SK-N-SH (cell line): ENCODE measurements around the gene TAS2R46. TPM values are rescaled to one million over a fixed set of nuclear protein-coding genes. Genes with fewer than 3 reads are reported as not detected.

Experiments
- CTCF ChIA-PET: fragments of 300-600, 350-600 bp; formaldehyde crosslinking; extraction: SDS; loops from one replicate; lab custom pipeline; 2021; lab: Yijun Ruan, JAX
- POLR2A ChIA-PET: fragments of 350-600 bp; sonication (Branson Sonifier 250); formaldehyde crosslinking; extraction: SDS; loops from one replicate; lab custom pipeline; 2020; ENCODE audit warnings: antibody characterized with exemption, inconsistent platforms; lab: Yijun Ruan, JAX
- DNase-seq: peaks from one replicate; pipeline ENCODE4 v3.0.0; 2012
- H2AFZ ChIP-seq: fragments of 200-600 bp; sonication (generic); 2 replicates; pipeline ENCODE4 v1.8.1; 2016; ENCODE audit warnings: antibody characterized with exemption, mild to moderate bottlenecking, low read depth
- H3F3A ChIP-seq: fragments of 200-600 bp; sonication (generic); replicated peaks from 2 replicates; pipeline ENCODE3; 2016; ENCODE audit warnings: antibody characterized with exemption, mild to moderate bottlenecking; ENCODE audit not compliant: insufficient read depth
- H3K27ac ChIP-seq, 2 experiments: fragments of 200-500 bp in 1 of 2; fragments of 200-600 bp in 1 of 2; sonication (Bioruptor generic) in 1 of 2; sonication (generic), shearing (Covaris generic) in 1 of 2; 2 replicates each; pipeline versions ENCODE4 v1.5.1 to v1.6.1; 2014 to 2016; ENCODE audit warnings: low read depth in 2 of 2, inconsistent platforms in 1 of 2, low read length in 1 of 2, mild to moderate bottlenecking in 1 of 2, mixed read lengths in 1 of 2
- H3K27me3 ChIP-seq: fragments of 200-600 bp; sonication (generic), shearing (Covaris generic); 2 replicates; pipeline ENCODE4 v1.6.1; 2016; ENCODE audit warnings: mixed run types; ENCODE audit not compliant: insufficient read depth
- H3K36me3 ChIP-seq, 2 experiments: fragments of 200-500 bp in 1 of 2; fragments of 200-600 bp in 1 of 2; sonication (Bioruptor generic) in 1 of 2; sonication (generic) in 1 of 2; replicated peaks in 1 of 2; 2 replicates each; pipeline versions ENCODE3 to v1.5.1; 2014 to 2016; ENCODE audit warnings: low read length in 1 of 2, mild to moderate bottlenecking in 1 of 2; ENCODE audit not compliant: insufficient read depth in 2 of 2, control insufficient read depth in 1 of 2
- H3K4me1 ChIP-seq, 2 experiments: fragments of 200-500 bp in 1 of 2; fragments of 200-600 bp in 1 of 2; sonication (Bioruptor generic) in 1 of 2; sonication (generic), shearing (Covaris generic) in 1 of 2; 2 replicates each; pipeline versions ENCODE4 v1.5.1 to v1.6.1; 2014 to 2016; ENCODE audit warnings: low read depth in 1 of 2, low read length in 1 of 2, mixed run types in 1 of 2; ENCODE audit not compliant: insufficient read depth in 2 of 2, control insufficient read depth in 1 of 2
- H3K4me2 ChIP-seq: fragments of 200-600 bp; sonication (generic), shearing (Covaris generic); 2 replicates; pipeline ENCODE4 v1.6.1; 2017; ENCODE audit warnings: mixed run types
- H3K4me3 ChIP-seq, 2 experiments: fragments of 200-500 bp in 1 of 2; fragments of 200-600 bp in 1 of 2; sonication (Bioruptor generic) in 1 of 2; sonication (generic), shearing (Covaris generic) in 1 of 2; 2 replicates each; pipeline versions ENCODE4 v1.5.1 to v1.8.1; 2014 to 2016; ENCODE audit warnings: low read depth in 2 of 2, inconsistent platforms in 1 of 2, low read length in 1 of 2, mild to moderate bottlenecking in 1 of 2, mixed read lengths in 1 of 2, moderate library complexity in 1 of 2
- H3K79me2 ChIP-seq: fragments of 200-600 bp; sonication (generic); 2 replicates; pipeline ENCODE4 v1.8.1; 2017; ENCODE audit warnings: mild to moderate bottlenecking; ENCODE audit not compliant: insufficient read depth
- H3K9ac ChIP-seq: fragments of 200-600 bp; sonication (generic); 2 replicates; pipeline ENCODE4 v1.6.1; 2017; ENCODE audit warnings: mixed run types
- H3K9me2 ChIP-seq: fragments of 200-600 bp; sonication (generic); 2 replicates; pipeline ENCODE4 v1.6.1; 2017; ENCODE audit warnings: mixed run types
- H3K9me3 ChIP-seq: fragments of 200-600 bp; sonication (generic); 2 replicates; pipeline ENCODE4 v1.6.1; 2017; ENCODE audit warnings: mixed run types, mild to moderate bottlenecking, moderate library complexity
- H4K20me1 ChIP-seq: fragments of 200-600 bp; sonication (generic); 2 replicates; pipeline ENCODE4 v1.6.1; 2017; ENCODE audit warnings: mild to moderate bottlenecking, mixed run types; ENCODE audit not compliant: insufficient read depth
- CTCF ChIP-seq: fragments of 200-600 bp; sonication (generic); IDR thresholded peaks from 2 replicates; pipeline ENCODE4 v1.6.1; 2017; ENCODE audit warnings: antibody characterized with exemption, mild to moderate bottlenecking, moderate library complexity
- EP300 ChIP-seq, 2 experiments: IDR thresholded peaks; 2 replicates each; pipeline versions ENCODE4 v1.4.0 to v1.6.1; 2012; ENCODE audit warnings: borderline replicate concordance in 1 of 2, low read depth in 1 of 2, low read length in 1 of 2
- FOSL2 ChIP-seq: IDR thresholded peaks from 2 replicates; pipeline ENCODE4 v1.4.0; 2012; ENCODE audit warnings: low read depth, mild to moderate bottlenecking, moderate library complexity, borderline replicate concordance
- FOXJ3 ChIP-seq: sonication (generic); formaldehyde crosslinking; IDR thresholded peaks from 2 replicates; pipeline ENCODE4 v1.5.1; 2020; ENCODE audit warnings: mild to moderate bottlenecking, missing genetic modification reagents
- FOXM1 ChIP-seq: IDR thresholded peaks from 2 replicates; pipeline ENCODE4 v1.4.0; 2012; ENCODE audit warnings: low read depth, mild to moderate bottlenecking
- GABPA ChIP-seq: IDR thresholded peaks from 2 replicates; pipeline ENCODE4 v1.4.0; 2012; ENCODE audit warnings: low read depth, mild to moderate bottlenecking
- GATA2 ChIP-seq: sonication (generic); formaldehyde crosslinking; IDR thresholded peaks from 2 replicates; pipeline ENCODE4 v1.5.0; 2020; ENCODE audit warnings: mild to moderate bottlenecking, missing genetic modification reagents
- JUND ChIP-seq: IDR thresholded peaks from 2 replicates; pipeline ENCODE4 v1.4.0; 2012
- MEF2A ChIP-seq: IDR thresholded peaks from 2 replicates; pipeline ENCODE4 v1.4.0; 2012; ENCODE audit warnings: low read depth, borderline replicate concordance
- PBX3 ChIP-seq: IDR thresholded peaks from 2 replicates; pipeline ENCODE4; 2012
- RAD21 ChIP-seq: IDR thresholded peaks from 2 replicates; pipeline ENCODE4 v1.6.1; 2012; ENCODE audit warnings: mild to moderate bottlenecking, low read length
- RFX5 ChIP-seq: IDR thresholded peaks from 2 replicates; pipeline ENCODE4 v1.6.1; 2012; ENCODE audit warnings: mild to moderate bottlenecking, improper control_type of control experiment, low read length
- RXRA ChIP-seq: IDR thresholded peaks from 2 replicates; pipeline ENCODE4 v1.4.0; 2012; ENCODE audit warnings: low read depth, mild to moderate bottlenecking, borderline replicate concordance
- SIN3A ChIP-seq: IDR thresholded peaks from 2 replicates; pipeline ENCODE4 v1.6.1; 2012; ENCODE audit warnings: low read depth, mild to moderate bottlenecking, low read length, moderate library complexity, borderline replicate concordance
- SMC3 ChIP-seq: IDR thresholded peaks from 2 replicates; pipeline ENCODE4 v1.6.1; 2012; ENCODE audit warnings: low read depth, low read length, improper control_type of control experiment
- TAF1 ChIP-seq: IDR thresholded peaks from 2 replicates; pipeline ENCODE4 v1.6.1; 2012; ENCODE audit warnings: low read depth, mild to moderate bottlenecking, low read length, moderate library complexity, borderline replicate concordance
- TEAD4 ChIP-seq: IDR thresholded peaks from 2 replicates; pipeline ENCODE4 v1.4.0; 2012; ENCODE audit warnings: mild to moderate bottlenecking, borderline replicate concordance; ENCODE audit not compliant: insufficient read depth
- USF1 ChIP-seq: IDR thresholded peaks from 2 replicates; pipeline ENCODE4 v1.4.0; 2012; ENCODE audit warnings: low read depth, borderline replicate concordance
- USF2 ChIP-seq: fragments of 150-350 bp; IDR thresholded peaks from 2 replicates; pipeline ENCODE4 v1.6.1; 2017; ENCODE audit warnings: antibody characterized with exemption, low read length, low read depth, borderline replicate concordance
- YY1 ChIP-seq: IDR thresholded peaks from 2 replicates; pipeline ENCODE4 v1.4.0; 2012; ENCODE audit warnings: low read depth, mild to moderate bottlenecking
- ZBTB33 ChIP-seq: IDR thresholded peaks from 2 replicates; pipeline ENCODE4 v1.4.0; 2012; ENCODE audit warnings: low read depth, borderline replicate concordance
- WGBS: methylation state at CpG from one replicate; pipeline ENCODE4 v1.1.6; 2017; ENCODE audit warnings: low lambda C conversion rate; 5-methylcytosine and 5-hydroxymethylcytosine counted together
- polyA plus RNA-seq, 3 experiments: library from polyadenylated mRNA; depleted of rRNA; stranded (reverse); fragments of >200 nt; gene quantifications; 2 replicates each; pipeline ENCODE4 v1.2.3, GENCODE V29; 2012

TAS2R46 gene
- polyA plus RNA-seq, 1 of the 3 experiments (the other 2 are of a cell fraction), result 0.07 TPM

GRCh38 chr12:11071414-11071813 lies 9.3 kb upstream of the TAS2R46 start (continued):
- TF ChIP-seq ZBTB33 (no peak), RXRA (no peak), CTCF (no peak), MEF2A (no peak), SMC3 (no peak), YY1 (no peak)

- Histone ChIP-seq H3K27ac (no peak overlapping the region), H2AFZ (no peak overlapping the region), H3K4me1 (no peaks in the 10 kb centered on the region), H3K4me2 (no peak overlapping the region), H3F3A (no peaks in the 10 kb centered on the region), H3K27me3 (no peaks in the 10 kb centered on the region), H3K9me3 (no peaks in the 10 kb centered on the region), H4K20me1 (no peaks in the 10 kb centered on the region), H3K4me3 (no peak overlapping the region), H3K79me2 (no peaks in the 10 kb centered on the region), H3K9me2 (no peaks in the 10 kb centered on the region), H3K9ac (no peak overlapping the region), H3K36me3 (no peaks in the 10 kb centered on the region)
- WGBS, result 0% methylated on average over 1 of the region's 1 CpG
- no peak for DNase-seq
- ChIA-PET CTCF (no interaction called here), POLR2A (no interaction called here)
- TF ChIP-seq GATA2 (CRISPR knock-in tag), result no peak
- no peak for TF ChIP-seq FOXM1
- TF ChIP-seq GABPA, result no peak
- TF ChIP-seq PBX3, result no peak
- no peak for TF ChIP-seq RAD21
- no peak for TF ChIP-seq SIN3A
- TF ChIP-seq JUND, result no peak
- TF ChIP-seq YY1, result no peak
- no peak for TF ChIP-seq SMC3
- no peak for TF ChIP-seq FOSL2
- no peak for TF ChIP-seq RFX5
- TF ChIP-seq TEAD4, result no peak
- TF ChIP-seq EP300 (IDR thresholded peaks at IDR 0.05; ENCODE audit: borderline replicate concordance in 1 of 2, low read depth in 1 of 2, low read length in 1 of 2), result no peak
- no peak for TF ChIP-seq TAF1
- no peak for TF ChIP-seq USF2
- no peak for TF ChIP-seq CTCF
- TF ChIP-seq ZBTB33, result no peak
- TF ChIP-seq USF1, result no peak
- no peak for TF ChIP-seq FOXJ3 (CRISPR knock-in tag)
Measured at GRCh38 chr12:11070999-11071398, 8.9 kb upstream of the TAS2R46 start.
